Measurements from ENCODE around the gene PDE9A.
"Not testable (repeated sequence)": the region's sequence is repeated elsewhere in the genome, so short reads cannot be mapped to it uniquely, and the experiment has no call there.

PDE9A gene

GRCh38 chr21:42797522-42797921 is 144.1 kb downstream of the PDE9A start:
- no peak for TF ChIP-seq CTCF (IDR thresholded peaks at IDR 0.05; ENCODE audit: low read depth, low read length, missing control alignments)
- no peak overlapping the region for H3K4me3 ChIP-seq (ENCODE audit: low read depth, low read length)
- no peak for DNase-seq (ENCODE audit: low read depth)
- in situ Hi-C loops (cut with HindIII; ENCODE audit: low sequenced_read_pairs), result no loop called here

GRCh38 chr21:42798106-42798505 is 144.7 kb downstream of the PDE9A start:
- TF ChIP-seq CTCF (IDR thresholded peaks at IDR 0.05; ENCODE audit: low read depth, low read length, missing control alignments), result no peak
- in situ Hi-C loops (cut with HindIII; ENCODE audit: low sequenced_read_pairs), result no loop called here
- H3K4me3 ChIP-seq (ENCODE audit: low read depth, low read length), result no peak overlapping the region
- no peak for DNase-seq (ENCODE audit: low read depth)

GRCh38 chr21:42799516-42799915 is 146.1 kb downstream of the PDE9A start:
- no peak overlapping the region for H3K4me3 ChIP-seq (ENCODE audit: low read depth, low read length)
- TF ChIP-seq CTCF (IDR thresholded peaks at IDR 0.05; ENCODE audit: low read depth, low read length, missing control alignments), result no peak
- no peak for DNase-seq (ENCODE audit: low read depth)
- in situ Hi-C loops (cut with HindIII; ENCODE audit: low sequenced_read_pairs), result no loop called here

- no peak for TF ChIP-seq CTCF (IDR thresholded peaks at IDR 0.05; ENCODE audit: low read depth, low read length, missing control alignments)
- H3K4me3 ChIP-seq (ENCODE audit: low read depth, low read length), result no peak overlapping the region
- DNase-seq (ENCODE audit: low read depth), result no peak
- in situ Hi-C loops (cut with HindIII; ENCODE audit: low sequenced_read_pairs), result loop anchor here (25.0 kb wide), 1 partner anchor 213 kb away; no protein-coding TSS in a partner anchor
These were observed 146.5 kb downstream of the PDE9A start for GRCh38 chr21:42799948-42800347.

GRCh38 chr21:42801616-42802015 is 148.2 kb downstream of the PDE9A start:
- not testable (repeated sequence) for H3K4me3 ChIP-seq (ENCODE audit: low read depth, low read length); DNase-seq (ENCODE audit: low read depth)
- in situ Hi-C loops (cut with HindIII; ENCODE audit: low sequenced_read_pairs), result loop anchor here (25.0 kb wide), 1 partner anchor 214 kb away; no protein-coding TSS in a partner anchor

- no peak for TF ChIP-seq CTCF (IDR thresholded peaks at IDR 0.05; ENCODE audit: low read depth, low read length, missing control alignments)
- DNase-seq (ENCODE audit: low read depth), result no peak
- in situ Hi-C loops (cut with HindIII; ENCODE audit: low sequenced_read_pairs), result loop anchor here (25.0 kb wide), 1 partner anchor 219 kb away; no protein-coding TSS in a partner anchor
- H3K4me3 ChIP-seq (ENCODE audit: low read depth, low read length), result no peak overlapping the region
These were observed 153.2 kb downstream of the PDE9A start for GRCh38 chr21:42806509-42807140.

GRCh38 chr21:42807293-42807895 is 154.0 kb downstream of the PDE9A start:
- DNase-seq (ENCODE audit: low read depth); H3K4me3 ChIP-seq (ENCODE audit: low read depth, low read length): not testable (repeated sequence)
- in situ Hi-C loops (cut with HindIII; ENCODE audit: low sequenced_read_pairs), result loop anchor here (25.0 kb wide), 1 partner anchor 220 kb away; no protein-coding TSS in a partner anchor

Measured in astrocyte of the cerebellum (primary cell).